ENCODE data around the gene OR10H4. TPM values are rescaled to one million over a fixed set of nuclear protein-coding genes. Genes with fewer than 3 reads are reported as not detected.
"Not testable (repeated sequence)": the region's sequence is repeated elsewhere in the genome, so short reads cannot be mapped to it uniquely, and the experiment has no call there.

The OR10H4 gene
- total RNA-seq, 1 experiment from 2014 or later = not detected

GRCh38 chr19:15926484-15926883, 22.3 kb upstream of the OR10H4 start:
- ChIA-PET POLR2A (ENCODE audit: low non-redundant PET) (no interaction called here), CTCF (no interaction called here)
- Histone ChIP-seq H3K9me3 (ENCODE audit: low read depth, low read length, poor library complexity, severe bottlenecking) (no peaks in the 10 kb centered on the region), H3K36me3 (ENCODE audit: insufficient read depth, low read length, poor library complexity, severe bottlenecking) (no peaks in the 10 kb centered on the region), H3K4me3 (ENCODE audit: low read depth, low read length, poor library complexity, severe bottlenecking) (no peak overlapping the region), H3K27ac (ENCODE audit: low read depth, low read length, poor library complexity, severe bottlenecking) (no peak overlapping the region), H3K4me1 (ENCODE audit: insufficient read depth, low read length, poor library complexity, severe bottlenecking) (no peaks in the 10 kb centered on the region), H3K27me3 (replicated peaks; ENCODE audit: insufficient read depth, low read depth, low read length, poor library complexity) (peaks cover 21% of the 10 kb centered on the region)
- intact Hi-C loops (cut with micrococcal nuclease; ENCODE audit: unreplicated experiment) = no loop called here
- BruUV-seq (replicated peaks) = no TSS peak
- TF ChIP-seq EZH2 (IDR thresholded peaks at IDR 0.05; ENCODE audit: borderline replicate concordance, low read depth, low read length, poor library complexity, severe bottlenecking) (no peak), CTCF (conservative IDR thresholded peaks at IDR 0.05; ENCODE audit: low read depth, low read length) (no peak)
- no peak for DNase-seq (ENCODE audit: low spot score)

GRCh38 chr19:15928321-15928720, 20.5 kb upstream of the OR10H4 start:
- H3K9me3 ChIP-seq (ENCODE audit: low read depth, low read length, poor library complexity, severe bottlenecking) = no peaks in the 10 kb centered on the region

GRCh38 chr19:15933761-15934331, 15.0 kb upstream of the OR10H4 start:
- H3K4me1 ChIP-seq (ENCODE audit: insufficient read depth, low read length, poor library complexity, severe bottlenecking); CTCF ChIA-PET; DNase-seq (ENCODE audit: low spot score); H3K36me3 ChIP-seq (ENCODE audit: insufficient read depth, low read length, poor library complexity, severe bottlenecking); H3K9me3 ChIP-seq (ENCODE audit: low read depth, low read length, poor library complexity, severe bottlenecking); POLR2A ChIA-PET (ENCODE audit: low non-redundant PET); H3K27ac ChIP-seq (ENCODE audit: low read depth, low read length, poor library complexity, severe bottlenecking); intact Hi-C loops (cut with micrococcal nuclease; ENCODE audit: unreplicated experiment); BruUV-seq (replicated peaks); H3K4me3 ChIP-seq (ENCODE audit: low read depth, low read length, poor library complexity, severe bottlenecking): not testable (repeated sequence)
- peaks cover 13% of the 10 kb centered on the region for H3K27me3 ChIP-seq (replicated peaks; ENCODE audit: insufficient read depth, low read depth, low read length, poor library complexity)

More at GRCh38 chr19:15928321-15928720, 20.5 kb upstream of the OR10H4 start:
- intact Hi-C loops (cut with micrococcal nuclease; ENCODE audit: unreplicated experiment) = no loop called here
- BruUV-seq (replicated peaks) = no TSS peak
- Histone ChIP-seq H3K27ac (ENCODE audit: low read depth, low read length, poor library complexity, severe bottlenecking) (no peak overlapping the region), H3K4me1 (ENCODE audit: insufficient read depth, low read length, poor library complexity, severe bottlenecking) (no peaks in the 10 kb centered on the region), H3K36me3 (ENCODE audit: insufficient read depth, low read length, poor library complexity, severe bottlenecking) (no peaks in the 10 kb centered on the region), H3K4me3 (ENCODE audit: low read depth, low read length, poor library complexity, severe bottlenecking) (no peak overlapping the region), H3K27me3 (replicated peaks; ENCODE audit: insufficient read depth, low read depth, low read length, poor library complexity) (peaks cover 18% of the 10 kb centered on the region)
- TF ChIP-seq EZH2 (IDR thresholded peaks at IDR 0.05; ENCODE audit: borderline replicate concordance, low read depth, low read length, poor library complexity, severe bottlenecking) = no peak
- no peak for TF ChIP-seq CTCF (conservative IDR thresholded peaks at IDR 0.05; ENCODE audit: low read depth, low read length)
- DNase-seq (ENCODE audit: low spot score) = no peak
- ChIA-PET POLR2A (ENCODE audit: low non-redundant PET) (no interaction called here), CTCF (no interaction called here)

Measured in A673 (cell line).